B cell (primary cell): ENCODE data around the gene NT5DC3. TPM values are rescaled to one million over a fixed set of nuclear protein-coding genes. Genes with fewer than 3 reads are reported as not detected.

Experiments used
- ATAC-seq: fragments of 200-7000 bp; cut with Tn5 transposase; one replicate; pipeline ENCODE4 v1.10.0; 2021; ENCODE audit warnings: low read depth, mild to moderate bottlenecking, moderate number of reproducible peaks, moderate library complexity
- CTCF ChIA-PET: fragments of 350-600 bp; sonication (Branson Sonifier 250); formaldehyde crosslinking; loops from one replicate; lab custom pipeline; 2021; ENCODE audit warnings: antibody characterized with exemption, inconsistent platforms; lab: Charles Lee
- POLR2A ChIA-PET: fragments of 350-600 bp; sonication (Branson Sonifier 250); formaldehyde crosslinking; loops from one replicate; lab custom pipeline; 2021; ENCODE audit warnings: antibody characterized with exemption; lab: Charles Lee
- DNase-seq: peaks from one replicate; pipeline ENCODE4 v3.0.0; 2013
- H2AFZ ChIP-seq: 2 replicates; pipeline ENCODE4 v1.6.1; 2012; ENCODE audit warnings: mild to moderate bottlenecking, low read depth, low read length; ENCODE audit not compliant: insufficient read depth, poor library complexity, severe bottlenecking
- H3K27ac ChIP-seq, 2 donors: 1 replicate in 1 of 2; 2 replicates in 1 of 2; pipeline ENCODE4 v1.5.1; 2012 to 2013; ENCODE audit warnings: low read length in 2 of 2, mild to moderate bottlenecking in 2 of 2, moderate library complexity in 1 of 2
- H3K27me3 ChIP-seq, 4 experiments: fragments of 200-600 bp in 1 of 4; sonication (generic) in 1 of 4; replicated peaks in 1 of 4; 1 replicate in 2 of 4; 2 replicates in 2 of 4; pipeline versions ENCODE4 v1.6.1 to v1.7.0; 2013 to 2016; ENCODE audit warnings: low read length in 3 of 4, mild to moderate bottlenecking in 2 of 4, mixed read lengths in 1 of 4, moderate library complexity in 1 of 4; ENCODE audit not compliant: insufficient read depth in 4 of 4, control insufficient read depth in 3 of 4; ENCODE audit errors: control extremely low read depth in 1 of 4
- H3K36me3 ChIP-seq, 2 experiments: replicated peaks in 1 of 2; 1 replicate in 1 of 2; 2 replicates in 1 of 2; pipeline versions ENCODE4 v1.6.1 to v1.7.1; 2013; ENCODE audit warnings: low read length in 1 of 2; ENCODE audit not compliant: insufficient read depth in 2 of 2, control insufficient read depth in 1 of 2; ENCODE audit errors: control extremely low read depth in 1 of 2, extremely low read depth in 1 of 2
- H3K4me1 ChIP-seq, 2 donors: fragments of 200-600 bp in 1 of 2; sonication (generic) in 1 of 2; 1 replicate in 1 of 2; 2 replicates in 1 of 2; pipeline versions ENCODE4 v1.5.1 to v1.6.1; 2013 to 2017; ENCODE audit warnings: low read length in 2 of 2; ENCODE audit not compliant: control insufficient read depth in 2 of 2, insufficient read depth in 2 of 2
- H3K4me2 ChIP-seq: replicated peaks from 2 replicates; pipeline ENCODE3; 2012; ENCODE audit warnings: mild to moderate bottlenecking, low read depth, low read length; ENCODE audit not compliant: poor library complexity, severe bottlenecking
- H3K4me3 ChIP-seq, 5 experiments: fragments of 200-600 bp in 1 of 5; sonication (generic) in 1 of 5; 1 replicate in 3 of 5; 2 replicates in 2 of 5; pipeline versions ENCODE4 v1.5.1 to v1.7.0; 2011 to 2016; ENCODE audit warnings: low read length in 4 of 5, mild to moderate bottlenecking in 4 of 5, low read depth in 2 of 5, control low read depth in 1 of 5, moderate library complexity in 1 of 5; ENCODE audit not compliant: insufficient read depth in 1 of 5; ENCODE audit errors: control extremely low read depth in 1 of 5, extremely low read depth in 1 of 5
- H3K79me2 ChIP-seq: fragments of 200-600 bp; sonication (generic); one replicate; pipeline ENCODE4 v1.6.0; 2016; ENCODE audit warnings: low read length; ENCODE audit not compliant: control insufficient read depth, insufficient read depth
- H3K9ac ChIP-seq: fragments of 200-600 bp; sonication (generic); 2 replicates; pipeline ENCODE4 v1.6.1; 2017; ENCODE audit warnings: mild to moderate bottlenecking, low read length, moderate library complexity
- H3K9me3 ChIP-seq, 3 donors: one replicate each; pipeline versions ENCODE4 v1.6.1 to v1.7.1; 2013; ENCODE audit warnings: low read length in 2 of 3; ENCODE audit not compliant: control insufficient read depth in 2 of 3, insufficient read depth in 1 of 3; ENCODE audit errors: control extremely low read depth in 1 of 3
- H4K20me1 ChIP-seq: 2 replicates; pipeline ENCODE4 v1.6.0; 2012; ENCODE audit warnings: mild to moderate bottlenecking, low read length; ENCODE audit not compliant: insufficient read depth, control insufficient read depth, poor library complexity, severe bottlenecking
- H3K27ac Mint-ChIP-seq: one replicate; pipeline ENCODE4 v1.8.0; 2021; ENCODE audit warnings: mixed read lengths
- H3K27me3 Mint-ChIP-seq: one replicate; pipeline ENCODE4 v1.8.0; 2021; ENCODE audit warnings: mixed read lengths
- H3K4me1 Mint-ChIP-seq: one replicate; pipeline ENCODE4 v1.8.0; 2021; ENCODE audit warnings: mixed read lengths
- H3K4me3 Mint-ChIP-seq: one replicate; pipeline ENCODE4 v1.8.0; 2021; ENCODE audit warnings: mixed read lengths
- H3K9me3 Mint-ChIP-seq: one replicate; pipeline ENCODE4 v1.8.0; 2022; ENCODE audit warnings: mixed read lengths; ENCODE audit not compliant: insufficient read depth
- EZH2 ChIP-seq: IDR thresholded peaks from 2 replicates; pipeline ENCODE4 v1.6.1; 2012; ENCODE audit warnings: borderline replicate concordance, low read depth, mild to moderate bottlenecking, moderate library complexity, low read length; ENCODE audit not compliant: insufficient read depth, poor library complexity, severe bottlenecking
- WGBS: methylation state at CpG from one replicate; pipeline ENCODE4 v1.1.5; 2013; ENCODE audit warnings: missing lambda C conversion rate; ENCODE audit not compliant: insufficient coverage; 5-methylcytosine and 5-hydroxymethylcytosine counted together
- intact Hi-C: fragments of 100-400 bp; cut with micrococcal nuclease; formaldehyde crosslinking; loops from one replicate; pipeline ENCODE4 v1.10.0; 2022
- polyA plus RNA-seq: library from polyadenylated mRNA; depleted of rRNA; stranded (reverse); fragments of >200 nt; gene quantifications from 2 replicates; pipeline ENCODE4 v1.2.3, GENCODE V29; 2012
- total RNA-seq, 2 donors: library from RNA; stranded (reverse); fragments of 120-200 nt in 1 of 2; gene quantifications; 1 replicate in 1 of 2; 2 replicates in 1 of 2; pipeline versions ENCODE4 v1.2.3 to v1.2.4, GENCODE V29; 2013 to 2022
- TF ChIP-seq, protein P1 (sequence below): fragments of 200-600 bp; IDR thresholded peaks from one replicate; pipeline ENCODE4 v1.8.0; 2022; ENCODE audit warnings: antibody characterized with exemption, mild to moderate bottlenecking

Gene NT5DC3
- total and polyA plus RNA-seq, 2 donors (not counting 1 experiment from before 2014, with no cell fraction given) = 4.4 to 10.6 TPM

DNA sequence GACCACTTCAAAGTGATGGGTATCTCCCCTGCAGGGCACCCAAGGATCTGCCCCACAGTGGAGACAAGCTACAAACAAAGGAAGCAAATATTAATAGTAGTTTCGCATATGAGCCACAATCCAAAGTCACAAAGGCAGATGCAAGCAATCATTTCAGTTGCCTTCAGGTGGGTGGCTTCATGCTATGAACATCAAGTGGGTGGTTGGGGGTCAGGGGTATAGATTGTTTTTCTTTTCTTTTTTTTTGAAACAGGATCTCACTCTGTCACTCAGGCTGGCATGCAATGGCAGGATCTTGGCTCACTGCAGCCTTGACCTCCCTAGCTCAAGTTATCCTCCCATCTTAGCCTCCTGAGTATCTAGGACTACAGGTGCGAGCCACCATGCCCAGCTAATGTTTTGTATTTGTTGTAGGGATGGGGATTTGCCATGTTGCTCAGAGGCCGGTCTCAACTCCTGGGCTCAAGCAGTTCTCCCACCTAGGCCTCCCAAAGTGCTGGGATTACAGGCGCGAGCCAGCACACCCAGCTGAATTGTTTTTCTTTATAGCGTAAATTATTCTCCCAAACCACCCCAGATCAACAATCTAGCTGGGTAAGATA, 13.4 kb upstream of the NT5DC3 start:
- no peaks in the 10 kb centered on the region for H3K4me1 ChIP-seq

DNA sequence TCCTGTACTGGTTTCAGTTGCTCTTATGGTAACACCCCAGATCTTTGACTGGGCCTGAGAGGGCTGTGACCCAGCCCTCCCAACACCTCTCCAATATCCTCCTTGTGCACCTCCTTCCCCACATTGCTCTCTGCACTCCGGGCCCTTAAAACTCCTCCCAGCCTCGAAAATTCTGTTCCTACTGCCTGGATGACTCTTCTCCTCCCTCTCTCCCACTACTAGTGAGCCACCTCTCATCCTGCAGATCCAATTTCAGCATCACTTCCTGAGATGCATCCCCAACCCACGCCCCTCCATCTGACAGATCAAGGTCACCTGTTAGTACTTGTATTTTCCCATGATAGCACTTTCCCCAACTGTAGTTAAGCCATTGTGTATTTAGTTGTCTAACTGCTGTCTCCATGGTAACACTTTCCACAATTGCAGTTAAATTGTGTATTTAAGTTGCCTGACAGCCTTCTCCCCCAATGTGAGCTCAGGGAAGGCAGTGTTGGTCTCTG, 11.5 kb upstream of the NT5DC3 start:
- no peaks in the 10 kb centered on the region for H3K9me3 ChIP-seq
- no peaks in the 10 kb centered on the region for H3K27me3 ChIP-seq
- ChIA-PET CTCF (no interaction called here), POLR2A (no interaction called here)
- H3K79me2 ChIP-seq = no peaks in the 10 kb centered on the region
- TF ChIP-seq, protein P1, sequence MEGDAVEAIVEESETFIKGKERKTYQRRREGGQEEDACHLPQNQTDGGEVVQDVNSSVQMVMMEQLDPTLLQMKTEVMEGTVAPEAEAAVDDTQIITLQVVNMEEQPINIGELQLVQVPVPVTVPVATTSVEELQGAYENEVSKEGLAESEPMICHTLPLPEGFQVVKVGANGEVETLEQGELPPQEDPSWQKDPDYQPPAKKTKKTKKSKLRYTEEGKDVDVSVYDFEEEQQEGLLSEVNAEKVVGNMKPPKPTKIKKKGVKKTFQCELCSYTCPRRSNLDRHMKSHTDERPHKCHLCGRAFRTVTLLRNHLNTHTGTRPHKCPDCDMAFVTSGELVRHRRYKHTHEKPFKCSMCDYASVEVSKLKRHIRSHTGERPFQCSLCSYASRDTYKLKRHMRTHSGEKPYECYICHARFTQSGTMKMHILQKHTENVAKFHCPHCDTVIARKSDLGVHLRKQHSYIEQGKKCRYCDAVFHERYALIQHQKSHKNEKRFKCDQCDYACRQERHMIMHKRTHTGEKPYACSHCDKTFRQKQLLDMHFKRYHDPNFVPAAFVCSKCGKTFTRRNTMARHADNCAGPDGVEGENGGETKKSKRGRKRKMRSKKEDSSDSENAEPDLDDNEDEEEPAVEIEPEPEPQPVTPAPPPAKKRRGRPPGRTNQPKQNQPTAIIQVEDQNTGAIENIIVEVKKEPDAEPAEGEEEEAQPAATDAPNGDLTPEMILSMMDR = no peak
- TF ChIP-seq EZH2 = no peak
- H3K4me1 Mint-ChIP-seq = no peaks in the 10 kb centered on the region
- H3K4me2 ChIP-seq = no peak overlapping the region
- H3K4me3 ChIP-seq = no peak overlapping the region
- DNase-seq (no peak), ATAC-seq (no peak)
- H3K36me3 ChIP-seq = no peaks in the 10 kb centered on the region
- no peaks in the 10 kb centered on the region for H3K27me3 Mint-ChIP-seq
- no peak overlapping the region for H3K4me3 Mint-ChIP-seq
- no peak overlapping the region for H3K27ac ChIP-seq
- no peak overlapping the region for H3K9ac ChIP-seq
- H4K20me1 ChIP-seq = no peaks in the 10 kb centered on the region
- no peaks in the 10 kb centered on the region for H3K9me3 Mint-ChIP-seq
- intact Hi-C loops = no loop called here
- no peaks in the 10 kb centered on the region for H3K4me1 ChIP-seq
- no peak overlapping the region for H3K27ac Mint-ChIP-seq
- no peak overlapping the region for H2AFZ ChIP-seq
- WGBS = 65% methylated on average over 2 of the region's 3 CpGs

More for the DNA sequence above, 13.4 kb upstream of the NT5DC3 start:
- DNase-seq (no peak), ATAC-seq (no peak)
- ChIA-PET POLR2A (no interaction called here), CTCF (interaction anchor here (1.5 kb wide), 1 partner anchor 255 kb away, joined by 3 read pairs; no protein-coding TSS in a partner anchor)
- no peak for TF ChIP-seq EZH2
- TF ChIP-seq, protein P1 = no peak
- Histone ChIP-seq H3K4me2 (no peak overlapping the region), H3K4me3 (no peak overlapping the region), H3K9ac (no peak overlapping the region), H3K27ac (no peak overlapping the region), H3K79me2 (no peaks in the 10 kb centered on the region), H2AFZ (no peak overlapping the region), H4K20me1 (no peaks in the 10 kb centered on the region), H3K9me3 (no peaks in the 10 kb centered on the region), H3K27me3 (no peaks in the 10 kb centered on the region), H3K36me3 (no peaks in the 10 kb centered on the region)
- H3K9me3 Mint-ChIP-seq = no peaks in the 10 kb centered on the region
- H3K4me1 Mint-ChIP-seq = no peaks in the 10 kb centered on the region
- no peak overlapping the region for H3K27ac Mint-ChIP-seq
- WGBS = 100% methylated on average over 3 of the region's 6 CpGs
- H3K27me3 Mint-ChIP-seq = no peaks in the 10 kb centered on the region
- intact Hi-C loops = no loop called here
- H3K4me3 Mint-ChIP-seq = no peak overlapping the region
